CD4-positive, alpha-beta T cell treated with Interleukin-17A for 4 hours (primary cell): ENCODE measurements around the gene PHACTR2.
"Not testable (repeated sequence)": the region's sequence is repeated elsewhere in the genome, so short reads cannot be mapped to it uniquely, and the experiment has no call there.

ENCODE experiments used
- DNase-seq: peaks from one replicate; pipeline ENCODE4 v3.0.0-alpha.2; 2020; ENCODE audit warnings: mixed read lengths

PHACTR2 gene

GRCh38 chr6:143699430-143699825 is 21.7 kb downstream of the PHACTR2 start:
- no peak for DNase-seq

DNA sequence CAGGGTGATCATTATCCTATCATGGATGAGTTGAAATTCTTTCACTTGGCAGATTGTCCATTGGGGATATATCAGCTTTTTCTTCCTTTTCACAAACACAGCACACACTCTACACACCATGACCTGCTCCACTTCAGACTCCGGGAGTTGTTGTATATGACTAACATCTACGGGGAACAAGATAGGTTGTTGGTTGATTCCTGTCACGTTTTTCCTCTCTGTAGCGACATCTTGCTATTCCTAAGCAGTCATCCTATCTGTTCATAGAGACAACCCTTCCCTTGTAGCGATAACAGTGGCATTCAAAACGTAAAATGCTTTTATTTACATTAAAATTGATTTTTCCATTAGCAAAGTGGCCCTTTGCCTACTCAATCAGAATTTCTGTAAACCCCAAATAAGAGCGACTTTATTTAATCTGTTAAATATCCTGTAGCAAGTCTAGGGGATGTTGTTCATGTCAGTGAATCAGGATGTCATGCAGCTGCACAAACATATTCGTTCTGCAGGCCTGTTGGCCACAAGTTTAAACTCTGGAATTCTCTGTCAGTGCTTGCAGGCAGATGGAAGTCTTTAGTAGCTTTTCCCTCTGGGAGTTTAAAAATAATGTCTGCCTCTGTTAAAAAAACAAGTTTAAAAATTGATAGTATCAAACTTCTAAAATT is 23.1 kb downstream of the PHACTR2 start:
- no peak for DNase-seq

DNA sequence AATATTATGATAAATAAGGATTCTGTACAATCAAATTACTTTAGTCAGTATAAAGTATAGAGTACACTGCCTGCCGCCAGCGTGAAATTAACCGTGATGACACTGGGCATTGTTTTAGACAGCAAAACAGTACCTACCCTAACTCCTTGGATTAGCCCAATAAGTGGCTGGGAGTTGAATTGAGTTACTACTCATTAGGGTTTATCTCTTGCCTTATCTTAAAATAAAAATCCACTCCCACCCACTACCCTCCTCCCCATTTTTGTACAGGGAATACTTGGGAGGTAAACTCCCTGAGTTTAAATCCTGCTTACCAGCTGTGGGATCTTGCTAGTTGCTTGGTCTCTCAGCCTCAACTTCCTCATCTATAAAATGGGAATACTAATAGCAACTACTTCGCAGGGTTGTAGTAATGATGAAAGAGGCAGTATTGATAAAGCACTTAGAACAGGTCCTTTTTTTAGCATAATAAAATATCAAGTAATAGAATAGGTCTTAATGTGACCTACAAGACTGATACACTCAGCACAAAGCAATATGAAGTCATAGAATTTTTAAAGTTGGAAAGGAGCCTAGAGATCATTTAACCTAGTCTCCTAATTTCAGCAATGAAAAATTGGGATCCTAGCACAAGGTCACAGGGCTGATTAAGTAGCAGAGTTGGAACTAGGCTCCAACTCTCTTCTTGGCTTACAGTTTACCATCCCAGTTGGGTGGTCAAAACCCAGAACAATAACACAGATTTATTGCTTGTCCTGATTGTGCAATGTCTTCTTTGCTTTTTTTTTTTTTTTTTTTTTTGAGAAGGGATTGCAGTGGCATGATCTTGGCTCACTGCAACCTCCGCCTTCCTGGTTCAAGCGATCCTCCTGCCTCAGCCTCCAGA is 23.8 kb downstream of the PHACTR2 start:
- DNase-seq: no peak

GRCh38 chr6:143705569-143705968 is 27.8 kb downstream of the PHACTR2 start:
- no peak for DNase-seq

- DNase-seq: no peak
These were observed 29.9 kb downstream of the PHACTR2 start for GRCh38 chr6:143707697-143708096.

- no peak for DNase-seq
These were observed 31.1 kb downstream of the PHACTR2 start for GRCh38 chr6:143708889-143709288.

- no peak for DNase-seq
These were observed 33.9 kb downstream of the PHACTR2 start for GRCh38 chr6:143711714-143712113.

DNA sequence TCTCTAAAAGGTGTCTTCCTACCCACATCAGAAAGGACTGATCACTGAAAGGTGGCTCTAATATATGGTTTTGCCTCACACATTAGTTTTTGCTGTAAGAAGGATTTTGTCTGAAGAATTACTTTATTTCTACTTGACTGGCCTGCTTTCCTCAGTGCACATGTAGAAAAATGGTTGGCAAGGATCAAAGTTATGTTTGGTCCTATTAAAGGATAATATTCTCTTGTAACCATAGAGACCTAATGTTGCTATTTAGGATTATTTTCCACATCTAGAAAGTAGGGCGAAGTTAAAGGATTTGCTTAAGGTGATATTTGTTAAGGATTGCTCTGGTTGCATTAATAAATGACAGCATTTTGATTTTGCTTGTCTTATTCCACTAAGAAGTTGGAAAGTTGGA is 40.7 kb downstream of the PHACTR2 start:
- DNase-seq: no peak

- no peak for DNase-seq
These were observed 43.9 kb downstream of the PHACTR2 start for GRCh38 chr6:143721642-143722041.

- DNase-seq: no peak
These were observed 47.1 kb downstream of the PHACTR2 start for GRCh38 chr6:143724876-143725275.

DNA sequence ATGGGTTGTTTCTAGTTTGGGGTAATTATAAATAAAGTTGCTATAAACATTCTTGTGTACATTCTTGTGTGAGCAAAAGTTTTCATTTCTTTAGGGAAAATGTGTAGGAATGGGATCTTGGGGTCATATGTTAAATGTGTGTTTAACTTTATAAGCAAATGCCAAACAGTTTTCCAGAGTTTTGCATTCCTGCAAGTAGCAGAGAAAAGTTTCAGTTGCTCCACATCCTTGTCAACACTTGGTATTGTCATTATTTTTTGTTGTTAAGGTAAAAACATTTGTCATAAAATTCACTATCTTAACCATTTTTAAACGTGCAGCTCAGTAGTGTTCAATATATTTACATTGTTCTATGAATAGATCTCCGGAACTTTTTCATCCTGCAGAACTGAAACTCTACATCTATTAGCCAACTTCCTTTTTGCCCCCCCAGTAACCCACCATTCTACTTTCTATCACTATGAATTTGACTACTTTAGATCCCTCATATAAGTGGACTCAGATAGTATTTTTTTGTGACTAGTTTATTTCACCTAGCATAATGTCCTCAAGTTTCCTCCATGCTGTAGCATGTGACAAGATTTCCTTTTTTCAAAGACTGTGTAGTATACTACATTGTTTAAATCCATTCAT is 48.4 kb downstream of the PHACTR2 start:
- no peak for DNase-seq

DNA sequence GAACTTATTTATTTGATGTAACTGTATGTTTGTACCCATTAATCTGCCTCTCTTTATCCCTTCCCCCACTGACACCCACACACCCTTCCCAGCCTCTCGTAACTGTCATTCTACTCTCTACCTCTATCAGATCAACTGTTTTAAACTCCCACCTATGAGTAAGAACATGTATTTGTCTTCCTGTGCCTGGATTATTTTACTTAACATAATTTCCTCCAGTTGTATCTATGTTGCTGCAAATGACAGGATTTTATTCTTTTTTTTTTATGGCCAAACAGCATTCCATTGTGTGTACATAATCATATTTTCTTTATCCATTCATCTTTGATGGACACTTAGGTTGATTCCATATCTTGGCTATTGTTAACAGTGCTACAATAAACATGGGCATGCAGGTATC is 49.3 kb downstream of the PHACTR2 start:
- DNase-seq: no peak

DNA sequence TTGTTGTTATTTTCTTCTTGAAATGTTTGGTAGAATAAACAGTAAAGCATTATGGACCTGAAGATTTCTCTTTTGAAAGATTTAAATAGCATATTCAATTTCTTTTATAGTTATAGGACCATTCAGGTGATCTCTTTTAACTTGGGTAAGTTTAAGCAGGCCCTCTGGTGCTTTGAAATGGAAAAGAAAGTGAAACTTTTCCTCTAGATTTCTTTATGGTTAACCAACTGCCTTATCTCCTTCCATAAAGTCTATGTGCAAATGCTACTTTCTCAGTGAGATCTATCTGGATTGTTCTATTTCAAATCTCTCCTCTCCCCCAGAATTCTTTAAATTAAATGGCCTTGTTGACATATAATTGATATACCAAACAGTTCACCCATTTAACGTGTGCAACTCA is 54.0 kb downstream of the PHACTR2 start:
- DNase-seq: no peak

- DNase-seq: no peak
These were observed 54.8 kb downstream of the PHACTR2 start for GRCh38 chr6:143732536-143732935.

GRCh38 chr6:143733510-143733909 is 55.7 kb downstream of the PHACTR2 start:
- no peak for DNase-seq

GRCh38 chr6:143734641-143735063 is 56.9 kb downstream of the PHACTR2 start:
- no peak for DNase-seq

GRCh38 chr6:143738072-143738690 is 60.4 kb downstream of the PHACTR2 start:
- not testable (repeated sequence) for DNase-seq

- no peak for DNase-seq
These were observed 61.6 kb downstream of the PHACTR2 start for GRCh38 chr6:143739341-143739851.

DNA sequence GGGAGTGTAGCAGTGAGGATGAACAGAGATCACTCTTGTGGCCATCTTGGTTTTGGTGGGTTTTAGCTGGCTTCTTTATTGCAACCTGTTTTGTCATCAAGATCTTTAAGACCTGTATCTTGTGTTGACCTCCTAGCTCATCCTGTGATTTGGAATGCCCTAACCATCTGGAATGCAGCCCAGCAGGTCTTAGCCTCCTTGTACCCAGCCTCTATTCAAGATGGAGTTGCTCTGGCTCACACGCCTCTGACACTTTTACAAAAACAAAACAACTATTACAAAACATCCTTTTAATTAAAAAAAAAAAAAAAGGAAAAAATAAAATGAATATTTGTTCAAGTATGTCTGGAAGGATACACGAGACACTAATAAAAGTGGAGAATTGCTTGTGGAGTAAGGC is 62.4 kb downstream of the PHACTR2 start:
- no peak for DNase-seq

GRCh38 chr6:143741480-143741879 is 63.7 kb downstream of the PHACTR2 start:
- DNase-seq: no peak

DNA sequence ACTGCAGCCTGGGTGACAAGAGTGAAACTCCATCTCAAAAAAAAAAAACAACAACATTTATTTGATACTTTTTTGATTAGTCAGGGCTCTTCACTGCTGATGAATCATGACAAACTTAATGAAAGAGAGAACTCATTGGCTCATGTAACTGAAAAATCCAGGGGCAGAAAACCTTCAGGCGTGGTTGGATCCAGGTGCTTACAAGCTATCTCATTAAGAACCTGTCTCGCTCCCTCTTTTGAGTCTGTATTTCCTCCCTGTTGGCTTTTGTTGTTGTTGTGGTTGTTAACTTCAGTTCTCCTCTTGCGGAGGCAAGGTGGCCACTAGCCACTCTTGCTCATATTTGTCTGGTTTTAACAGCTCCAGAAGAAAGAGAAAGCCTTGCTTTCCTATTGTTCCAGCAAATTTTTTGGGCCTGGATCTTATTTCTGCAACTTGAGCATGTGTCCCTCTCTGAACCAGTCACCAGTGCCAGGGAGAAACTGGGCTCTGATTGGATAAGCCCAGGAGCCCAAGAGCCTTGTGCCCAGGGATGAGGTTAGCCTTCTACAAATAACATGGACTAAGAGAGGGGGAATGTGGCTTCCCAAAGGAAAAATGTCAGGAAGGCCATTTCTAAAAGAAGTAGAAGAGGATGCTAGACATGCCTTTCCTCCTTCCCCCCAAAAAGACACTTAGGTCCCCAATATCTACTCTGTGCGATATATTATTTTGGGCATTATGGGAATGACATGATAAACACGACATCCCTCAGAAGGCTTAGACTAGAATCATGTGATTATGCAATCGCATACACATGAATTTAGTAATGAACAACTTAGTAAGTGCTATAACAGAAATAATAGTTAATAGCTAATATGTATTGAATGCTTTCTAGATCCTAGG is 64.5 kb downstream of the PHACTR2 start:
- no peak for DNase-seq

DNA sequence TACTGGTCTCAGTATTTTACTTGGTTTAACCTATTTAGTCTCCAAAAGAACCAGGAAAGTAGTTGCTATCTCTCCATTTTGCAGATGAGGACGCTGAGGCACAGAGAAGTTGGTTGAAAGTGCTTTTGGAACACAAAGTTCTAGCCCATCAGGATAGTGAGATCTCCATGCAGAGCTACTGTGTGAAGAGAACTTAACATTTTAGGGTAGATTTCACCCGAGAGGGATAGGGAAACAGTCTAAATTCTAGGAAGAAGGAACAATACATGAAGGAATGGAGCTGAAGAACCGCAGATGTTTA is 65.1 kb downstream of the PHACTR2 start:
- DNase-seq: no peak
